ENCODE results near the gene RHEBL1. TPM values are rescaled to one million over a fixed set of nuclear protein-coding genes. Genes with fewer than 3 reads are reported as not detected.

The RHEBL1 gene
- total RNA-seq, 2 donors from 2014 or later: 0.35 TPM; not detected in 1

GRCh38 chr12:49017891-49018260 lies 51.9 kb downstream of the RHEBL1 start:
- peaks cover 0 to 61% of the 10 kb centered on the region in 2 donors for H3K4me1 ChIP-seq
- H3K4me3 ChIP-seq: peak overlapping the region; percentile 80 to 81
- peaks cover 22% of the 10 kb centered on the region for H3K36me3 ChIP-seq
- H3K9me3 ChIP-seq: no peaks in the 10 kb centered on the region
- DNase-seq (ENCODE audit: low spot score): no peak
- H3K27ac ChIP-seq: peak overlapping the region; percentile 93 to 97
- no peaks in the 10 kb centered on the region for H3K27me3 ChIP-seq
- no peak for TF ChIP-seq CTCF (IDR thresholded peaks at IDR 0.05)

- Histone ChIP-seq H3K4me1 (peaks cover 0 to 61% of the 10 kb centered on the region in 2 donors), H3K36me3 (peaks cover 25% of the 10 kb centered on the region), H3K27me3 (no peaks in the 10 kb centered on the region), H3K27ac (no peak overlapping the region), H3K9me3 (no peaks in the 10 kb centered on the region), H3K4me3 (no peak overlapping the region)
- no peak for TF ChIP-seq CTCF (IDR thresholded peaks at IDR 0.05)
- DNase-seq (ENCODE audit: low spot score): no peak
These were observed 54.6 kb downstream of the RHEBL1 start for GRCh38 chr12:49015196-49015595.

Other genes starting within 250 kb of the RHEBL1 start
- 10 to 100 TPM; 28.3 to 34.2 TPM for gene DDX23, start 217.8 kb downstream of the RHEBL1 start, total RNA-seq
- gene RND1, start 204.1 kb downstream of the RHEBL1 start, total RNA-seq: under 1 TPM in 1 of 2 donors, not detected in 1; 0.70 TPM
- gene FKBP11, start 144.5 kb downstream of the RHEBL1 start, total RNA-seq: 10 to 100 TPM in 1 of 2 donors, 1 to 10 TPM in 1; 9.1 to 10.2 TPM
- 10 to 100 TPM; 35.5 to 48.8 TPM for gene ARF3, start 112.5 kb downstream of the RHEBL1 start, total RNA-seq
- gene WNT10B, start 98.2 kb downstream of the RHEBL1 start, total RNA-seq: under 1 TPM in 1 of 2 donors, not detected in 1; 0.74 TPM
- not detected for gene WNT1, start 91.7 kb downstream of the RHEBL1 start, total RNA-seq
- under 1 TPM; 0.44 to 0.67 TPM for gene DDN, start 70.6 kb downstream of the RHEBL1 start, total RNA-seq
- gene PRKAG1, start 51.2 kb downstream of the RHEBL1 start, total RNA-seq: 10 to 100 TPM; 68.5 to 74.8 TPM
- 10 to 100 TPM; 39.9 to 49.1 TPM for gene KMT2D, start 9.2 kb downstream of the RHEBL1 start, total RNA-seq
- gene DHH, start 24.8 kb upstream of the RHEBL1 start, total RNA-seq: under 1 TPM; 0.35 to 0.56 TPM
- gene LMBR1L, start 40.9 kb upstream of the RHEBL1 start, total RNA-seq: 10 to 100 TPM; 14.6 to 19.2 TPM
- 100 to 1,000 TPM; 348 to 654 TPM for gene TUBA1B, start 61.4 kb upstream of the RHEBL1 start, total RNA-seq
- 100 to 1,000 TPM; 131 to 241 TPM for gene TUBA1A, start 119.1 kb upstream of the RHEBL1 start, total RNA-seq
- gene TUBA1C, start 195.1 kb upstream of the RHEBL1 start, total RNA-seq: 100 to 1,000 TPM in 1 of 2 donors, 10 to 100 TPM in 1; 64.4 to 145 TPM
- under 1 TPM in 1 of 2 donors, not detected in 1; 0.75 TPM for gene PRPH, start 225.2 kb upstream of the RHEBL1 start, total RNA-seq